NCI-H226 (cell line): ENCODE results near the gene EPN2.

ENCODE experiments used
- DNase-seq: peaks from one replicate; pipeline ENCODE4 v3.0.0-alpha.2; 2015

Gene EPN2

DNA sequence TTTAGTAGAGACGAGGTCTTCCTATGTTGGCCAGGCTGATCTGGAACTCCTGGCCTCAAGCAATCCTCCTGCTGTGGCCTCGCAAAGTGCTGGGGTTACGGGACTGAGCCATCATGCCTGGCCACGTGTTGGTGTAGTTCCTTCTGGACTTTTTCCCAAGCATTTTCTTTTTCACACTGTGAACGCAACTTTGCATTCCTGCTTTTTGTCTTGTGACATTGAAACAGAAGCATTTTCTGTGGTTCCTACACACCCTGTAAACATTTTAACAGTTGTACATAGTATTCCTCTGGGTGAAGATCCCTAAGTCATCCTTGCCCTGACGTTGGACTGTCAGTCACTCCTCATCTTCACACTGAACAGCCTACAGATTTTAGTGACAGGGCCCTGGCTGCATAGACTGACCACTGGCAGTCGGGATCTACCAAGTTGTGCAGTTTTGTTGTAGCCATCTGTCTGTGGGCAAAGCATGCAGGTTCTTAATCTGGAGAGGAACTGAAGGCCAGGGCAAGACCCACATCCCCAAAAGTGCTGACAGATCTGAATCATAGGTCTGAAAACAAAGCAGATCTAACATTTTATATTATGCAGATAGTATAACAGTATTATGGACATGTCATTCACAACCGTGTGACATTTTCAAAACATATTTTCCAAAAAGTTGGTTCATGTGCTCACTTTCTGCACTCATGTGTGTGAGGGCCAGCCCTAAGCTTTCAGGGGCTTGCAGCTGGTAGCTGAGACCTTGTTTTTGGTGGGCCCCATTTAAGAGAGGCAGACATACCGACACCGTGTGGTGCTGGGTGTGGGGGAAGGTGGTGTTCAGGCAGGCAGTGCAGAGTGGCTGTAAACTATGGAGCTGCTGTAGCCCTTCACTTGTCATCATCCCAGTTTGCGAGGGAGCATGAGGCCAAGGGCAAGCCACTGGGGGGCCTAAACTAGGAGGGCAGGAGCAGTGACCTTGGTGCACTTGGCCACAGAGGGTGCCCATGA is 59.9 kb downstream of the EPN2 start:
- DNase-seq = no peak

DNA sequence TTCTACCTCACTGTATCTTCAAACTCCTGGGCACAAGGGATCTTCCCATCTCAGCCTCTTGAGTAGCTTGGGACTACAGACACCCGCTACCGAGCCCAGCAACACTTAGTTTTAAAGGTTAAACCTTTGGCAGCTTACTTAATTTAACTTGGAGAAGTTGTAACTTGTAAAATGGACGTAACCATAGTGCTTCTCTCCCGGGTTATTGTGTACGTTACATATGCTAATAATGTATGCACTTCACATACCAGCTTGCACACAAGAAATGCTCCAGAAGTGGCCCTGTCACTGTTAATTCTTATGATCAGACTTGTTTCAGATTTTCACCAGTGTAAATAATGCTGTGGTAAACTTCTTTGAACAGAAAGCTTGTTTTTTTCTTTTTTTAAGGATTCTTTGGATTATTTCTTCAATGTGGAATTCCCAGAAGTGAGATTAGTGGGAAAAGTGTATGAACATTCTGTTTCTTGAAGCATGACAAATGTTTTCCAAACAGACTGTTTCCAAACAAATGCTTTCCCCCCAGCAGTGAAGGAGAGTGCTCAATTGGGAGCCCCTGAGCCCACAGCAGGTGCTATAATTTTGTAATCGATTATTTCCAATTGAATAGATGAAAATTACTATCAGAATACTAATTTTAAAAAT is 61.5 kb downstream of the EPN2 start:
- no peak for DNase-seq

GRCh38 chr17:19299214-19299747 is 62.1 kb downstream of the EPN2 start:
- no peak for DNase-seq

DNA sequence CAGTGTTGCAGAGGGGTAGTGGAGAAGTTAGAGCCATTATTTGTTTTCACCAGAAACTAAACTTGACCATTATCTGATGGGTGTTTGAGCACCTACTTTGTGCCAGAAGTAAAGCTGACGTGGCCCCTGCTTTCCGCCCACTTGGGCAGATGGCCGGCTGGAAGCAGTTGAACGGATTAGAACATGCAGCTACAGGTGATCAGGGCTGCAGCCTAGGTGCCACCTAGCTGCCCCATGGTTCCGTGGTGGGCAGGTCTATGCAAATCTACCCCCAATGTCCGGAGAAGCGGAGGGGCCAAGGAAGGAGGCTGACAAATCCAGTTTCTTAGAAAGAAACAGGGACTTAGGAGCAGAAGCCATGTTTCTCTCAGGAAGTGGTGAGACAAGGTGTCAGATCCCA is 62.7 kb downstream of the EPN2 start:
- DNase-seq = no peak

DNA sequence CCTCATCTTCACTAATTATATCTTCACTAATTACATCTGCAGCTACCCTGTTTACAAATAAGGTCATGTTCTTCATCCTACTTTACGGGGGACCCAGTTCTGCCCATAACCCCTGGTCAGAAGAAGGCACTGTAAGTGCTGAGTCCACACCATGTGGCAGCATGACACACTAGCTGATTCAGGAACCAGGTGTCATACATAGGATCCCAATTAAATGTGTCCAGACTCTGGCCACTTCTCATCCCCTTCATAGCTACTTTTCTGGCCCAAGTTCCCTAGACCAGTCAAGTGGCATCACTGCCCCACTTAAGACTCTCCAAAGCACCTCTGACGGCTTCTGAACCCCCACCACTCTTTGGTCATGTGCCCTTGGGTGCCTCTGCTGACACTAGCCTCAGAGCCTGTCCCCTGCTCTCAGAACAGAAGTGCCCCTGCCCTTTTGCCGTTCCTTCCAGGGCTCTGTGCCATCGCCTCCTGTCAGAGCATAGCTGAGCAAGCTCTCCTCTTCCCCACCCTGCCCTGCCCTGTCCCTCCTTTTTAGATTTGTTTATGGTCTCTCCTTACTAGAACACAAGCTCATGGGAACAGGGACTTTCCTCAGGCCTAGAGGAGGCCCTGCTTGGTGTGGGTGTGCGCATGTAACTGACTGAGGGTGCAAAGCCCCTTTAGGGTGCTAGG is 64.2 kb downstream of the EPN2 start:
- no peak for DNase-seq

DNA sequence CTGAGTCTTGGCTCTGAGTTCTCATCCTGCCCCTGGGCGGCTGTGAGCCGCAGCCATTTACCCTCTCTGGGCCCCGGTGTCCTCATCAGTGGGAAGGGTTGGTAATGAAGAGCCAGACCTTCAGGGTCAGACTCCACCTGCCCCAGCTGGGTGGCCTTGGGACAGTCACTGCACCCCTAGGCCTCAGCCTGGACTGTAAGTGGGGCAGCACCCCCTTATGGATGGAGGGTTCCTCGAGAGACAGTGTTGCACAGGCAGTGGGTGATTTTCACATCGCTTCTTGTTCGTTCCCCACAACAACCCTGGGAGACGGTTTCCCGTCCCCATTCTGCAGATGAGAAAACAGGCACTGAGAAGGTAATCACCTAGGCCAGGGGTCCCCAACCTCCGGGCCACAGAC is 64.8 kb downstream of the EPN2 start:
- no peak for DNase-seq

DNA sequence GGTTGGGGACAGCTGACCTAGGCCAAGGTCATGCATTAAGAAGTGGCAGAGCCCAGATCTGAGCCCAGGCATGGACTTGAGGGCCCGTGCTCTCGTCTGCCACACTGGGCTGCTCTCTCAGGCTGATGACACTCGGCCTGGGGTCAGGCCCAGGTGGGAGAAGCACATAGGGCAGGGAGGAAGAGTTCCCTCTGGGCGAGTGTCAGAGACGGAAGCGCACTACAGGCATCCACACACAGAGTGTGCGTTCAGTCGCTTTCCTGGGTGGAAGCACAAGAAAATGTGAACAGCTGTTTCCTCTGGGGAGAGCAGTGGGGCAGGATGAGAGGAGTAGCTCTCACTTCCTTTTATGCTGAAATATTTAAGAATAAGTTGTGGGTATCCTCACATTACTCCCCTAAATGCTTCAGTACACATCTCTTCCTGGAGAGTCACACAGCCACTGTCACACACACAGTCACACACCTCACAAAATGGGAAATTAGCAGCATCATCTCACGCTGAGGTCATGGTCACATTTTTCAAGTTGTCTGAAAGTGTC is 65.7 kb downstream of the EPN2 start:
- no peak for DNase-seq

GRCh38 chr17:19303367-19303776 is 66.2 kb downstream of the EPN2 start:
- no peak for DNase-seq

- no peak for DNase-seq
Measured at GRCh38 chr17:19304209-19304608, 67.0 kb downstream of the EPN2 start.

DNA sequence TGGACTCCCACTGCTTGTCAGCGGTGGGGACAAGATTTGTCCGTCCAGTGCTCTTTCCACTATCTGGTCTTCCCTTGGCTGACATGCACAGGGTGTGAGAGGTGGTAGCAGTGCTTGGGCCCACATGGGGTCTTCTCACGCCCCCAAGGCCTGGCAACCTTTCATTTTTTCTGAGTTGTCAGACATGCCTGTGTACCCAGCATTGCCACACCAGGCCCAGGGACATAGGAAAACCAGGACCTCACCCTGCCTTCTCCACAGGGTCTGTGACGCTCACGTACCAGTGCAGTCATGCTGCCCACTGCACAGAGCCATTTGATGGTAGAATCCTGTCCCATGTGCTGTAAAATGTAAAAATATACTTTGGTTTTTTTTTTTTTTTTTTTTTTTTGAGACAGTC is 67.6 kb downstream of the EPN2 start:
- no peak for DNase-seq

DNA sequence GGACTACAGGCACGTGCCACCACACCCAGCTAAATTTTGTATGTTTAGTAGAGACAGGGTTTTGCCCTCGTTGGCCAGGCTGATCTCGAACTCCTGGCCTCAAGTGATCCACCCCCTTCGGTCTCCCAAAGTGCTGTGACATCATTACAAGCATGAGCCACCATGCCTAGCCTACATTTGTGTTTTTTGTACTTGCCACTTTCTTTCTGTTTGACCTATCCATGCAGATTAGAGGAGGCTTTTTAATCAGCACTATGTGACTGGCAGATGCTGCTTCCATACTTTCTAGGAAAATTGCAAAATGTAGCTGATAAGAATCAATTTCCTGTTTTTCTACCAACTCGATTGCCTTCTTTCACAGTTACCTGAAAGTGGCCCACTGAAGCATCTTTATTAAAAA is 68.1 kb downstream of the EPN2 start:
- no peak for DNase-seq

GRCh38 chr17:19305761-19306159 is 68.6 kb downstream of the EPN2 start:
- DNase-seq = no peak

- no peak for DNase-seq
Measured at GRCh38 chr17:19306160-19307111, 69.3 kb downstream of the EPN2 start.

DNA sequence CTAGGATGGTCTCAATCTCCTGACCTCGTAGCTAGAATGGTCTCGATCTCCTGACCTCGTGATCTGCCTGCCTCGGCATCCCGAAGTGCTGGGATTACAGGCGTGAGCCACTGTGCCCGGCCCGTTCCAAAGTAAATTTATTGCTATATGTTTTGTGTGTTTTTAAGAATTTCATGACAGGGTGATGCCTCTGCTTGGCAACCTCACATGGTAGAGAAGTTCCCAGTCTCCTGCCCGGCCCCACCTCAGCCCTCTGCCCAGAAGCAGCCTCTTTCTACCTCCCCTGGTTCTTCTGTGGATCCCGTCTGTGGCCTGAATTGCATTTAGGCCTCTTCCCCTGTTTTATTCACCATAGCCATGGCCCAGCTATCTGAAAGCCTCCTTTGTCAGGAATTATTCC is 70.4 kb downstream of the EPN2 start:
- DNase-seq = no peak

GRCh38 chr17:19308398-19308797 is 71.2 kb downstream of the EPN2 start:
- DNase-seq = no peak

- no peak for DNase-seq
Measured at GRCh38 chr17:19309701-19310100, 72.5 kb downstream of the EPN2 start.

DNA sequence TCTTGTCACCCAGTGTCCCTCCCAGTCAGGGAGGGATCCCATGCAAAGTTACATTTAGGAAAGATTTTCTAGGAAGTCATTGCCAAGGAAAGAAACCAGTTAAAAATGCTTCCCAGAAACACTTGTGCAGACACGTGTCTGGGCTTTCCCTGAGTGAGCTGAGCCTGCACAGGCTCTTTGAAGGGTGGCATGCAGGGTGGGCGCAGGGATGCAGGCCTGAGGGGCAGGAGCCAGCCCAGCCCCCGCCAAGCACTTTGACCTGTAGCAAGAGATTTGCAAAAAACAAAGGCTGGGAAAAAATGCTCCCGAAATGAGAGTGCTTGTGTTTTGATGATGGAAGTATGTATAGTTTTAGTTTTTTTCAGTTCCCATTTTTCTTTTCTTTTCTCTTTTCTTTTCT is 73.0 kb downstream of the EPN2 start:
- DNase-seq = no peak

- DNase-seq = no peak
Measured at GRCh38 chr17:19311016-19311415, 73.8 kb downstream of the EPN2 start.

GRCh38 chr17:19311421-19312215 is 74.5 kb downstream of the EPN2 start:
- DNase-seq = no peak

DNA sequence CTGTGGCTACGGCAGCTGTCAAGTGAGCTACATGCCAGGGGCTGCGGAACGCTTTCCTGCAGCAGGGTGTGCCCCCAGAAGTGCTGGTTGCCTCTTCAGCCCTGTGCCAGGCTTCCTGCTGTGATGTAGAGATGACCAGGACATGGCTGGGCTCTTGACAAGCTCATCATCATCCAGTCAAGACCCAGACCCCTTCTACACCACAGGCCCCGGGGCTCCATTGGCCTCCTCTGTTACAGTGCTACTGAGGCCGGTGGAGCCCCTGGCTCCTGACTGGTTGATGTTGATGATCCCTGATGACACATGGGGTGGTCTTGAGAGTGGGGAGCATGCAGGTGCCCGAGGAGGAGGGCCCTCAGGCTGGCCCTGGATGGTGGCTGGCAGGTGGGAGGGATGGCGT is 75.2 kb downstream of the EPN2 start:
- no peak for DNase-seq
